Nucleus accumbens (tissue), 56 donors: ENCODE data around the gene TMEM31.
"Not testable (repeated sequence)": the region's sequence is repeated elsewhere in the genome, so short reads cannot be mapped to it uniquely, and the experiment has no call there.

Experiments
- DNase-seq, 56 donors: peaks; one replicate each; lab custom pipeline; 2025; lab: John Stamatoyannopoulos, UW

The TMEM31 gene

DNA sequence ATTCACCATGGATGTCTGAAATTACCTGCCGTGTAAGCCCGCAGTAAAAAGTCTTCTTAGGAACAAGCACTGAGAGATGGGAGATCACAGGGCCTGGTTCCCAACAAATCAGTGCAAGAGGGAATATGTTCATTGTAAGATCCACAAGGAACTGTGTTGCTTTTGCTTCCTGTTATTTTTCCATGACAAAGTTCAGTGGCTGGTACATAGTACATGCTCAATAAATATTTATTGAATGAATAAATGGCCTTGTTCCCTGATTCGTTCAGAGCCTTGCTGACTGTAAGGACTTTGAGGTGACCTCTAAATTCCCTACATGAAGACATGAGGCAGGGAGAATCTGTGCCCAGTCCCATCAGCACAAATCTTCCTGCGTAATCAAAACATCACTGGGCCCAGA, 7.4 kb downstream of the TMEM31 start:
- no peak for DNase-seq

DNA sequence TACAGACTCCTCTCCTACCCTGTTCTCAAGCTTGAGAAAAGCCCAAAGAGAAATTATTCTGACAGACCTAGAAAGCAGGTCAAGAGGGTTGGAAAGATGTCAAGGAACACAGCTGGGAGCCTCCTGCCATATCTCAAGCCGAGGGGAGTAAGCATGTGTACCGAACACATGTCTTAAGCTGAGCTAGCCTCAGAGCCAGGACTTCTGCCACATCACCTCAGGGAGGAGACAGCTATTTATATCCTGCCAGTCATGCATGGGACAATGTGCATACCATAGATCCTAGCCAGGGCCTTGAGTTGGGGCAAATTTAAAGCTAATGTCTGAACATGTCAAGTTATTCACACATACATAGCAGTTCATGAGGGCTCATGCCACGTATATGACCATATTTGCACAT, 11.8 kb downstream of the TMEM31 start:
- no peak for DNase-seq

DNA sequence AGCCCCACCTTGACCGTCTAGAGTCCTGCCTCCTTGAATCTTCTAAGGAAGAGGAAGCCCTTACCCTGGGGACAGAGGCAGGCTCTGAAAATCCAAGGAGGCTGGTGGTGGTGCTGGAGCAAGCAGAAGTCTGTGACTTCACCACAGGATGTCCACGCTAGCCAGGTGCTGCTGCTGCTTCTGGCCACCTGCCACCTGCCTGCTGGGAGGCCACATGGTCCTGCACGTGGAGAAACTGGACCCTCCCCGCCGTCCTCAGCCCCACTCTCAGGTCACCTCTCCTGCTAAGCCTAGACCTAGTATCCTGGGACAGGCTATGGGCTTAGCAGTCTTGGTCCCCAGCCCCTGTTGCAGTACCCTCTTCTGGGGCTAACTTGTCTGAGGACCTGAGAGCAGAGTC, 15.8 kb downstream of the TMEM31 start:
- DNase-seq: no peak

DNA sequence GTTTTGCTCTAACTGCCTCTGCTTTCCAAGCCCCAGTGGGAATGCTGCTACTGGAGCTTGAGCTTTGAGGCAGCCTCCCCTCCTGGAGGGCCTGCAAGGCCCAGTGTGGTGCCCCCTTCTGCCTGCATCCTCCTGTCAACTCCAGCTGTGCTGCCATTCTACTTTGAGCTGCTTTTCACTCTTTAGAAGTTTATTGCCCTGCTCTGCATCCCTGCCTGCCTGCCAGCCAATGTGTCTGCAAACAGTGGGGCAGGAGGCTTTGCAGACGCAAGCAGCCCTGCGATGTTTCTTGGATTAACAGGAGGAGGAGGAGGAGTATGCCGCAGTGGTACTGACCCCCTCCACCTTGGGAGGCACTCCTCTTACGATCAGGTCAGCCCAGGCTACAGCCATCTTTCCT, 16.4 kb downstream of the TMEM31 start:
- no peak for DNase-seq

DNA sequence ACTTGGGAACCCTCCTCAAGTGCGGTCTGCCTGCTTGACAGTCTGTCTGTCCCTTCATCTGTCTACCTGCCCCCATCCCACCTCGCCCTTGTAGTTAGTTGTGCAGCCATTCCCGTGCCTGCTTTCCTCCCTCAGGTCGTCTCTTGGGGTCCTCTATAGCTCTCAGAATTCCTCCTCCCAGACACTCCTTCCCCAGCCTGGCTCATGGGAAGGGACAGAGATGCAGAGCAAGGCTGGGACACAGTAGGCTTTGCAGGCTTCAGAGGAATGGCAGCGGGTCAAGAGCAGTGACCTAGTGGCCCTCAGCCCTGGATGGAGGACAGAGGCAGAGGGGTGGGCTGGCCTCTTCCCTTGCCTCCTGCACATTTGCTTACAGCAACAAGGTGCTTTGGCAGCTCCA, 18.3 kb downstream of the TMEM31 start:
- no peak for DNase-seq

DNA sequence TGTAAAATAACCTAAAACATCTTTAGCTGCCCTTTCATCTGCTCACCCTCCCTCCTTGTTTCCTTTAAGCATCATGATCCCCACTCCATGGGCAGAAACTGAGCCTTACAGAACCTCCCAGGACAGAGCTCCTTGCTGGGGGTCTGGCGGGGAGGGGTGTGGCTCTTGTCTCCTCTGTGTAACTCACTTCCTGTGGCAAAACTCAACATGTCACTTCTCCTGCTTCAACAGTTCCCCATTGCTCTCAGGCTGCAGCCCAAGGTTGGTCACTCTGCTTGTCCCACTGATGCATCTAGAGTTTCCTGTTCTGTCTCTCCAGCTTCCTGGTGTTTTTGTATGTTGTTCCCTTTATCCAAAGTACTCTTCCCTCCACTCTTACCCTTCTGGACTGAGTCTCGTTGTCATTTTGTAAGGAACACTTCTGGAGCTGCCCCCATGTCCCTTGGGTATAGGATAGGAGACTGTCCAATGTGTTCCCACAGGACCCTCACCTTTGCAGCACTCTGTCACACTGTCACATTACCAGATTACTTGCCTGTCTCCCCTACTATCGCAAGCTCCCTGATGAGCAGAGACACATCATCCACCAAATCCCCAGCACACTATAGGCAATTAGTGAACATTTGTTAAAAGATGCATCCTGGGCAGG, 19.6 kb downstream of the TMEM31 start:
- no peak for DNase-seq

DNA sequence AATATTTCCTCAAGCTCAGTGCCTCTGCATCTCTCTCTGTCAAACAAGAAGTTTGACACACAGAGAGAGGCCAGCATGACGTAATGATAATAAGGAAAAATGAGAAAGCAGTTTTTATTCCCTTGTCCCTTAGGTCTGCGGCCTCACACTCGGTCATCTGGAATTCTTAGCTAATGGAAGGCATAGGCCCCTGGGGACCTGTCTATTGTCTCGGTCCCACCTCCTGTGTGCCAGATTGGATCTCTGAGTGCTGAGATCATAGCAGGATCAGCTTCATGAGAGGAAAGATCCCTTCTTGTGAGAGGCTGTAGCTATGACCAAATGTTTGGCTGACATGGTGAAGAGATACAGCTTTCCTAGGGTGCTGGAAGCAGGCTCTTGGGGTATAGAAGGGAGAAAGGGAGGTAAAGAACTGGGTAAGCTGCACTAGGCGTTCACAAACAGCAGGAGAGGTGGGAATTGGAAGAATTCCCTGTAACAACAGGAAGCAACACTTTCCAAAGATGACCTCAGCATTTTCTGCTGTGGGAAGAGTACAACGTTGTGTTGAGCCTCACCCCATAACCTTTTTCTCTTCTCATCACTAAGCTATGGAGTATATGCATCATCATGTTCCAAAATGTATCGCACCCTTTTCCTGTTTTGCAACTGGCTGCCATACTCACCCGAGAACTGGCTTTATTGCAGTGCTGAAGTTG, 20.2 kb downstream of the TMEM31 start:
- DNase-seq: no peak

DNA sequence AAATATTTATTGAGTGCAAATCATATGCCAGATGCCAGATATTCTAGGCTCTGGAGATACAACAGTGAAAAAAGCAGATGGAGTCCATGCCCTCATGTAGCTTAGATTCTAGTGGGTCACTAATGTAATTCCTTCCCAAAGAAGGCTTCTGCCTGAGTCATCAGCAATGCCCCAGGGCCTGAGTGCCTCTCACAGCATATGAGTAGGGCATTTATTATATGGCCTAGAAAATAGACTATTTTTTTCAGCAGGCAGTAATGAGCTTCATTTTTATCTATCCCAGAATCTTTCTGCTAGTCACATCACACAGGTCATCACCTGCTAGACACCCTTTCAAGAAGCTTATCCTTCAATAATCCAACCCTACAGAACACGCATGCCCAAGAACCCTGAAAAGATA, 22.3 kb downstream of the TMEM31 start:
- no peak for DNase-seq

DNA sequence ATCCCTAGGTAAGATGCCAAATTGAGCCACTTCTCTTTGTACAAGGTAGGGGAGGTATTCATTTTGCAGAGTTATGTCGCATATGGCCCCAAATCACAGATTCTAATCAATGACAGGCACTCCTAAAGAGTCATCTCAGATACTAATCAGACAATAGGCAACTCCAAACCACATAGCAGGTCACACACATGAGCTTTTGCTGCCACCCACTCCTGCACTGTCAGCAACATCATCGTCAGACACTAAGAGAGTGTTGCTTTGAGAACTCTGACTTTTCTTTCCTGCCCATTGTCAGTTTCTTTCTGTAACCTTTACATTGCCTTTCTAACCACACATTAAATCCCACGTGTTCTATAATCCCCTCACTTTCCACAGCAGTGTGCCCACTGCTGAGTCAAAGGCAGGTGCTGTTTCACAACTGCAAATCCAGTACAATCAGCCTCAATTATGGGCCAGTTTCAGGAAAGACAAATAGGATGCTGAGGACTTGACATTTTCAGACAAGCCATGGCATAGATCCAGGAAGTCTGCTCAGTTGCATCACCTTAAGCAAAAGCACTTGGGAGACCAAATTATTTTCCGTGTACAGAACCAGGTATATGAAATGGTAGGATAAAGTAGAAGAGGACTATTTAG, 23.5 kb downstream of the TMEM31 start:
- DNase-seq: no peak

DNA sequence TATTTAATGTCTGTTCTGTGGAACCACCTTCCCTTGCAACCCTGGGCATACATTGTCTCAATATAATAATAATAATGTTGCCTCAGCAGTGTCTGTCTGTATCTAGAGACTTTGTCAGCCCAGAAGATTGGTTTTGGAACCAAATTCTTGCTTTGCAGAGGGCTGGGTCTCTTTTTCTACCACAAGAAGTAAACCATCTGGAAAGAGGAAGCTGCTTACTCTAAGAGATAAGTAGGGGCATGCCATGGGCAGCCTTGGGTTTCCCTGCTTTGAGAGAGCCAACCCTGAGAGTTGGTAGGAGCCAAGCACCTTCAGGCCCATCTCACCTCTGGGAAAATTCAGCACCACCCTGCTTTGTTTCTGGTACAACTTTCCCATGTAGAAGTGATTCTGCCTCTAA, 27.0 kb downstream of the TMEM31 start:
- DNase-seq: no peak

DNA sequence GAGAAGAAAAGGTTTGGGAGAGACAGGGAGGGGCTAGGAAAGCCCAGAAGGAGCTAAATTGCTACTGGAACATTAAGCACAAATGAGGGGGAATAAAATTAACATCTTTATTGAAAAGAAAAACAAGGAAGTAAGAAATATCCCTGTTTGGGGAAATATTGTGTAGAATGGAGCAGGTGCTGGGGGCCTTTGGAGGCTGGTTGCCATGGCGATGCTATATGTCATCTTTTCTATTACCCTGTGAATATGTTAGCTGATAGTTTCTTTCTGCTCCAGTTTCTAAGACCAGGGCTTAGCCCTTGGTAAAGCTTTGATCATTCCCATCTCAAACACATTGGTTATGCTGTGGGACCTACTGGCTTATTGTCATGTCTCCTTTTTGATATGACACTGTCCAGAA, 28.7 kb downstream of the TMEM31 start:
- DNase-seq: no peak

DNA sequence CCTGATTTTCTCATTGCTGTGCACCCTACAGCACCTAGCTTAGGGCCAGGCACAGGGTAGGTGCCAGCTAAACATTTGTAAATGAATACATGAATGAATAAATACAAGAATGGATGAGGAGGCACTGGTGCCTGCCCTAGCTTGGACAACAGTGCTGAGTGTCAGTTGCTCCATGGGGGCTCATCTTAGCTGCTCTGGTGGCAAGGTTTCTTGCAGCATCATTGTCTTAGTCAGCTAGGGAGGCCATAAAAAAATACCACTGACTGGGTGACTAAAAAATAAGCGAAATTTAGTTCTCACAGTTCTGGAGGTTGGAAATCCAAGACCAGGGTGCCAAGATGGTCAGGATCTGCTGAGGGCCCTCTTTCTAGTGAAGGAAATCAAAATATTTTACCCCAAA, 31.2 kb downstream of the TMEM31 start:
- DNase-seq: no peak

DNA sequence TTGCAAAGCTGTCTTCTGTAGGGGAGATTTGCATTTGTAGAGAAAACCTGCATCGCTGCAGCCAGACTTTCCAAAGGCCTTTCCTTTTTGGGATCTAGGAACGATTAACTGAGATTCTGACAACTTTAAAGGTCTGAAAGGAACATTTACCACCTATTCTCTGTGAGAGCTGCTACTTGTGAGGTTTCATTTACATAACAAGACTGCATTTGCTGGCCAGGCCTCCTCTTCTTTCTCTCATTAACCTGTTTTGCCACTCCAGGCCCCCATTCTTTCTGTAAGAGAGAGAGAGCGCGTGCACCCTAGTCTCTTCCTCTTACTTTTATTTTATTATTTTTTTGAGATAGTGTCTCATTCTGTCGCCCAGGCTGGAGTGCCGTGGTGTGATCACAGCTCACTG, 31.6 kb downstream of the TMEM31 start:
- no peak for DNase-seq

DNA sequence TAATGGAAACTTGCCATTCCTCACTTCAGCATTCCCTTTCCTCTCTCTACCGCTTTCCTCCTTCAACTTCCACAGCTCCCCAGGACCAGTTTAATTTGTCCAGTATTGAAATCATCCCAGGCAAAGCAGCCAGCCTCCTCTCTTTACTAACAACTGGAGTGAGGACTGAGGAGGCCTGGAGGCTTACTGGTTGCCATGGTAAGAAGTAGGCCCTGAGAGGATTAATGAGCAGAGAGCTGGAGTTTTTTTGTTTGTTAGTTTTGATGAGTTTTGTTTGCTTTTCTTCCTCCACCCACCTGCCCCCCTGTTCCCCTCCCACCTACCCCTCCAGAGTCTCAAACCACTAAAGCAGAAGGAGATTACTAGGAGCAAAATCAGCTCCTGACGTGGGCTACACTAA, 36.5 kb downstream of the TMEM31 start:
- no peak for DNase-seq

DNA sequence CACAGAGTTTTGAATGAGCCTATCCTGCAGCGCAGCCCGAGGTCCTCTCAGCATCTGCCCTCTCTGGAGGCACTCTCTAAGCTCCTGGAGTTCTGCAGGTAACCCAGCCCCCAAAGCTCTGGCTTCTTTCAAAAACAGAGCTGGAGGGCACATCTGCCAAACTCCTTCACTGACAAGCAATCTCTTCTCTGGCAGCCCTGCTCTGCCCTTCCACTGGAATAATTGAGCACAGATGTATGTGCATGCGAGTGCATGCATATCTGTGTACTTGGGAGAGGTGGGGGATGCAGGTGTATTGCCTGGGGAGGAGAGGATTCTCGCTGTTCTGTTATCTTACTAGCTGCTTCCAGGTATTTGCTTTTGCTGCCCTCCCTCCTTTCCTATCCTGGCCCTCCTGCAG, 43.7 kb downstream of the TMEM31 start:
- DNase-seq: no peak

DNA sequence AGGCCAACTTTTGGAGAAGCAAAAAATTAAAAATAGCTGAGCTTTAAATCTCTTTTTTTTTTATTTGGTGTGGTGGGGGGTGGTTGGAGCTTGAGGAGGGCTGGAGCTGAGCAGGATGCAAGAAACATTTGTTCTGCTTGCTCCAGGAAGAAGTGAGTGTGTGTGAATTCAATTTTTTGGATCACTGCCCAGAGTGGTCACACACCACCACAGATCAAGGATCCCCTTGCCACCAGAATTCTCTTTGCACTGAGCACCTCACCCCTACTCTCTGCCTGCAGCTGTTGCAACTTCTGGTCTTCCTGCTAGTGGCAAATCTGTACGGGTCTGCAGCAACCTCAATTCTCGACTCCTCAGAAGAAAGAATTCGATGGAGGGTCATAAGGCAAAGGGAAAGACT, 46.0 kb downstream of the TMEM31 start:
- DNase-seq: no peak

DNA sequence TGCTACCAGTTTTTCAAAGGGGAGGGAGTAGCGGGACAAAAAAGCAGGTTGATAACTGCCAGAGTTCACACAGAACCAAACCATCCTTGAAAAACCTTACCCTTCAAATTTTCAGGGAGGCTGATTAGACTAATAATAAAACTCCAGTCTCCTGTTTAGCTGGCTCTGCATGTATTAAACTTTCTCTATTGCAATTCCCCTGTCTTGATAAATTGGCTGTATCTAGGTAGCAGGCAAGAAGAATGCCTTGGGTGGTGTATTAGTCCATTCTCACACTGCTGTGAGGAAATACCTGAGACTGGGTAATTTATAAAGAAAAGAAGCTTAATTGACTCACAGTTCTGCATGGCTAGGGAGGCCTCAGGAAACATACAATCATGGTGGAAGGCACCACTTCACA, 47.8 kb downstream of the TMEM31 start:
- DNase-seq: no peak

DNA sequence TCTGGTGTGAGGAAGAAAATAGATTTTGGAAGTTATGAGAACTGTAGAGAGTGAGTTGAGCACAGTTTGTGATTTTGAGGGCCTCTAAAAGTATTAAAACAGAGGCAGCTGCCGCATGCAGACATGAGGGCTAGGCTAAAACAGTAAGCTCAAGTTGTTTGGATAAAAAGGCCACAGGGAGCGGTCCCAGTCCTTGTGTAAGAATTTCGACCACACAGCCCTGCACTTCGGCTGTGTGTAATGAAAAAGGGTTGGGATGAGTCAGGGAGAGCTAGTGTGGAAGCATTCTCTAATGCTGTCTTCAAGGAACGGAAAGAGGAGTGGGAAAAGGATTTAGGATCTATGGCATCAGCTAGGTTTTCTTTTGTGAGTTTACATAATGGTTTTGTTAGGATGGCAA, 52.8 kb downstream of the TMEM31 start:
- DNase-seq: not testable (repeated sequence)
